ENCODE results near the gene SUB1.
"Not testable (repeated sequence)": the region's sequence is repeated elsewhere in the genome, so short reads cannot be mapped to it uniquely, and the experiment has no call there.

SUB1 gene

GRCh38 chr5:32571128-32571527 is 14.2 kb upstream of the SUB1 start:
- no peak overlapping the region for H3K4me3 ChIP-seq (replicated peaks; ENCODE audit: low read depth, low read length)
- TF ChIP-seq CTCF (IDR thresholded peaks at IDR 0.05; ENCODE audit: low read depth, low read length, missing control alignments), result no peak
- no peak for DNase-seq (ENCODE audit: extremely low read depth, low read depth)

GRCh38 chr5:32572778-32573480 is 12.4 kb upstream of the SUB1 start:
- TF ChIP-seq CTCF (IDR thresholded peaks at IDR 0.05; ENCODE audit: low read depth, low read length, missing control alignments), result no peak
- H3K4me3 ChIP-seq (replicated peaks; ENCODE audit: low read depth, low read length), result no peak overlapping the region
- no peak for DNase-seq (ENCODE audit: extremely low read depth, low read depth)

- not testable (repeated sequence) for DNase-seq (ENCODE audit: extremely low read depth, low read depth)
These were observed 11.9 kb upstream of the SUB1 start for GRCh38 chr5:32573481-32573854.

GRCh38 chr5:32574540-32575175 is 10.7 kb upstream of the SUB1 start:
- no peak for TF ChIP-seq CTCF (IDR thresholded peaks at IDR 0.05; ENCODE audit: low read depth, low read length, missing control alignments)
- no peak for DNase-seq (ENCODE audit: extremely low read depth, low read depth)
- H3K4me3 ChIP-seq (replicated peaks; ENCODE audit: low read depth, low read length), result no peak overlapping the region

More at GRCh38 chr5:32573481-32573854, 11.9 kb upstream of the SUB1 start:
- not testable (repeated sequence) for H3K4me3 ChIP-seq (replicated peaks; ENCODE audit: low read depth, low read length)

GRCh38 chr5:32578363-32578762 is 7.0 kb upstream of the SUB1 start:
- DNase-seq (ENCODE audit: extremely low read depth, low read depth), result no peak
- TF ChIP-seq CTCF (IDR thresholded peaks at IDR 0.05; ENCODE audit: low read depth, low read length, missing control alignments), result no peak
- H3K4me3 ChIP-seq (replicated peaks; ENCODE audit: low read depth, low read length), result no peak overlapping the region

GRCh38 chr5:32578764-32579163 is 6.6 kb upstream of the SUB1 start:
- TF ChIP-seq CTCF (IDR thresholded peaks at IDR 0.05; ENCODE audit: low read depth, low read length, missing control alignments), result no peak
- H3K4me3 ChIP-seq (replicated peaks; ENCODE audit: low read depth, low read length), result no peak overlapping the region
- DNase-seq (ENCODE audit: extremely low read depth, low read depth), result no peak

GRCh38 chr5:32581010-32581785 is 4.2 kb upstream of the SUB1 start:
- H3K4me3 ChIP-seq (replicated peaks; ENCODE audit: low read depth, low read length), result no peak overlapping the region
- TF ChIP-seq CTCF (IDR thresholded peaks at IDR 0.05; ENCODE audit: low read depth, low read length, missing control alignments), result no peak
- DNase-seq (ENCODE audit: extremely low read depth, low read depth), result no peak

Measured in HFF-Myc (cell line).